NB4 (cell line): Measurements from ENCODE around the gene TEAD1.

Experiments used
- MYC ChIP-seq: IDR thresholded peaks from 2 replicates; pipeline ENCODE4 v1.6.1; 2011; ENCODE audit warnings: low read depth, low read length
- POLR2A ChIP-seq: IDR thresholded peaks from 2 replicates; pipeline ENCODE4 v1.6.1; 2011; ENCODE audit warnings: mild to moderate bottlenecking; ENCODE audit not compliant: insufficient read length; ENCODE audit errors: extremely low read depth
- TF ChIP-seq, protein P1 (sequence below): IDR thresholded peaks from one replicate; pipeline ENCODE4 v1.5.1; 2012; ENCODE audit warnings: low read depth, low read length

DNA sequence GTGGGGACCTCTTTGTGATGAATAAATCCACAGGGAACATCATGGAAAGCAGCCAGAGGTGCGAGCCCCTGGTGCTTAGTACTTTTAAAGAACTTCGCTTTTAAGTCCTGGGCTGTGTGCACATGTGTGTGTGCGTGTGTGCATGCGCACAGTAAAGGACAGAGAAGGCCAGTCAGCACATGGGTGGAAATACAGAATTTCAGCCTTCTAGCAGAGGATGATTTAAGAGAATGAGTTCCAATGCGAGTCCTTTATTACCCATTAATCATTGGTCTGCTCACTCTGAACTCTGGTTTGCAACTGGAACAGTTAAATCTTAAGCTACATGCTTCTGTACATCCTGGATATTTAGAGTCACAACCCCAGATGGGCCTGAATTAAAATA, 18.9 kb downstream of the TEAD1 start:
- TF ChIP-seq, protein P1, sequence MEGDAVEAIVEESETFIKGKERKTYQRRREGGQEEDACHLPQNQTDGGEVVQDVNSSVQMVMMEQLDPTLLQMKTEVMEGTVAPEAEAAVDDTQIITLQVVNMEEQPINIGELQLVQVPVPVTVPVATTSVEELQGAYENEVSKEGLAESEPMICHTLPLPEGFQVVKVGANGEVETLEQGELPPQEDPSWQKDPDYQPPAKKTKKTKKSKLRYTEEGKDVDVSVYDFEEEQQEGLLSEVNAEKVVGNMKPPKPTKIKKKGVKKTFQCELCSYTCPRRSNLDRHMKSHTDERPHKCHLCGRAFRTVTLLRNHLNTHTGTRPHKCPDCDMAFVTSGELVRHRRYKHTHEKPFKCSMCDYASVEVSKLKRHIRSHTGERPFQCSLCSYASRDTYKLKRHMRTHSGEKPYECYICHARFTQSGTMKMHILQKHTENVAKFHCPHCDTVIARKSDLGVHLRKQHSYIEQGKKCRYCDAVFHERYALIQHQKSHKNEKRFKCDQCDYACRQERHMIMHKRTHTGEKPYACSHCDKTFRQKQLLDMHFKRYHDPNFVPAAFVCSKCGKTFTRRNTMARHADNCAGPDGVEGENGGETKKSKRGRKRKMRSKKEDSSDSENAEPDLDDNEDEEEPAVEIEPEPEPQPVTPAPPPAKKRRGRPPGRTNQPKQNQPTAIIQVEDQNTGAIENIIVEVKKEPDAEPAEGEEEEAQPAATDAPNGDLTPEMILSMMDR = no peak
- no peak for TF ChIP-seq POLR2A
- TF ChIP-seq MYC = no peak
